ENCODE results near the gene PREX1. TPM values are rescaled to one million over a fixed set of nuclear protein-coding genes. Genes with fewer than 3 reads are reported as not detected.
"Not testable (repeated sequence)": the region's sequence is repeated elsewhere in the genome, so short reads cannot be mapped to it uniquely, and the experiment has no call there.

The PREX1 gene
- total and polyA plus RNA-seq, 2 of the 4 experiments (the other 2 are of a cell fraction) = 0.67 to 0.72 TPM

DNA sequence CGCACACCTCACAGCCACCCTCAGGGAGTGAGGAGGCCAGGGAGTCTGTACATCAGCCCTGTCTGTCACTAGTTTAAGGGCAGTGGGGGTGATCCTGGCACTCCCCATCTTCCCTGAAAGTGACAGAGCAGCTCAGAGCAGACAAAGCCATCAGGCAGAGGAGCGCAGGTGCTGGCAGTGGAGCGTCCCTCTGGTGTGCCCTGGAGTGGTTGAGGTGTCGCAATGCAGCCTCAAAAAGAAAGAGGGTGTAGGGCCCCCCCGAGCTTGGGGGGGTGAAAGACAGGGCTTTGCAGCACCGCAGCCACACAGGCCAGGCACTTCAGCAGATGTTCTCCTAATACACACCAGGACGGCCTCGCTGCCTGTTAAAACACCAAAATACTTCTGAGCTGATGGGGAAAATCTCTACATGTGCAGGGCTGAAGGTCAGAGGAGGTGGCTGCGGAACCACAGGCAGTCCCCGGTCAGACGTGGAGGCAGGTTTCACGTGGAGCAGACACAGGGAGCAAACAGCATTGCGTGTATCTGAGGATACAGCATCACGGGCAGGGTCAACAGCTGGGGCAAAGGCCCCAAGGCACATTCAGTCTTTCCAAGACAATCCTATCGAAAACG, 69.5 kb downstream of the PREX1 start:
- Histone ChIP-seq H2AK9ac (replicated peaks; ENCODE audit: low read depth, low read length, poor library complexity) (no peak overlapping the region), H4K8ac (ENCODE audit: low read depth in 2 of 2, low read length in 2 of 2) (no peak overlapping the region), H3K79me1 (ENCODE audit: low read depth in 1 of 2, low read length in 2 of 2) (no peaks in the 10 kb centered on the region), H3K14ac (replicated peaks; ENCODE audit: low read depth, low read length) (no peak overlapping the region), H4K91ac (ENCODE audit: insufficient read depth, low read depth, low read length) (no peak overlapping the region), H2BK20ac (ENCODE audit: low read depth, low read length) (no peak overlapping the region), H3K36me3 (ENCODE audit: control insufficient read depth, insufficient read depth, low read length) (no peaks in the 10 kb centered on the region), H3K27ac (ENCODE audit: insufficient read depth, low read length) (no peak overlapping the region), H3K56ac (ENCODE audit: extremely low read depth, insufficient read depth, low read length) (no peak overlapping the region), H3K4me3 (ENCODE audit: insufficient read depth, low read depth, low read length) (no peak overlapping the region), H2BK5ac (ENCODE audit: low read depth, low read length, poor library complexity, severe bottlenecking) (no peak overlapping the region), H4K20me1 (ENCODE audit: insufficient read depth, low read length) (no peaks in the 10 kb centered on the region), H2AFZ (replicated peaks; ENCODE audit: low read length, poor library complexity) (no peak overlapping the region), H3K4me2 (ENCODE audit: low read depth, low read length) (no peak overlapping the region), H3K23ac (ENCODE audit: low read depth, low read length) (no peak overlapping the region), H3K9me3 (ENCODE audit: control insufficient read depth, insufficient read depth, low read length) (0 out of 2 replicates have a peak, but pooled peaks cover 3% of the 10 kb centered on the region), H3K27me3 (ENCODE audit: control insufficient read depth, insufficient read depth, low read length) (peaks cover 2% of the 10 kb centered on the region; the same call in 1 of the 2 replicates), H4K5ac (ENCODE audit: low read depth, low read length) (no peak overlapping the region), H2BK120ac (ENCODE audit: low read depth, low read length) (no peak overlapping the region), H3K9me1 (ENCODE audit: insufficient read depth, low read length) (no peaks in the 10 kb centered on the region), H2BK15ac (ENCODE audit: low read depth, low read length) (no peak overlapping the region), H3K4ac (ENCODE audit: low read depth, low read length) (no peak overlapping the region), H3K4me1 (ENCODE audit: control insufficient read depth, insufficient read depth, low read length) (no peaks in the 10 kb centered on the region), H3K18ac (ENCODE audit: low read depth, low read length) (no peak overlapping the region), H3K9ac (ENCODE audit: low read depth, low read length) (no peak overlapping the region), H2AK5ac (ENCODE audit: low read depth, low read length) (no peak overlapping the region)
- no TSS peak for BruUV-seq (replicated peaks)
- DNase-seq (no peak), ATAC-seq (ENCODE audit: low read depth) (no peak)
- CTCF ChIA-PET = no interaction called here
- TF ChIP-seq, protein P1, sequence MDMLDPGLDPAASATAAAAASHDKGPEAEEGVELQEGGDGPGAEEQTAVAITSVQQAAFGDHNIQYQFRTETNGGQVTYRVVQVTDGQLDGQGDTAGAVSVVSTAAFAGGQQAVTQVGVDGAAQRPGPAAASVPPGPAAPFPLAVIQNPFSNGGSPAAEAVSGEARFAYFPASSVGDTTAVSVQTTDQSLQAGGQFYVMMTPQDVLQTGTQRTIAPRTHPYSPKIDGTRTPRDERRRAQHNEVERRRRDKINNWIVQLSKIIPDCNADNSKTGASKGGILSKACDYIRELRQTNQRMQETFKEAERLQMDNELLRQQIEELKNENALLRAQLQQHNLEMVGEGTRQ (IDR thresholded peaks at IDR 0.05; ENCODE audit: low read depth, low read length) = no peak
- dilution Hi-C loops (cut with HindIII; ENCODE audit: low sequenced_read_pairs, unreplicated experiment) (no loop called here), in situ Hi-C loops (cut with MboI; ENCODE audit: low sequenced_read_pairs) (no loop called here), intact Hi-C loops (cut with micrococcal nuclease) (no loop called here)
- WGBS, 2 experiments (ENCODE audit: extremely low coverage in 2 of 2, insufficient read length in 1 of 2) = 66% methylated on average over 8 of the region's 16 CpGs; no CpG with 5 or more reads in 1 of the 2 experiments
- POLR2A ChIA-PET (ENCODE audit: unreplicated experiment) = no interaction called here

DNA sequence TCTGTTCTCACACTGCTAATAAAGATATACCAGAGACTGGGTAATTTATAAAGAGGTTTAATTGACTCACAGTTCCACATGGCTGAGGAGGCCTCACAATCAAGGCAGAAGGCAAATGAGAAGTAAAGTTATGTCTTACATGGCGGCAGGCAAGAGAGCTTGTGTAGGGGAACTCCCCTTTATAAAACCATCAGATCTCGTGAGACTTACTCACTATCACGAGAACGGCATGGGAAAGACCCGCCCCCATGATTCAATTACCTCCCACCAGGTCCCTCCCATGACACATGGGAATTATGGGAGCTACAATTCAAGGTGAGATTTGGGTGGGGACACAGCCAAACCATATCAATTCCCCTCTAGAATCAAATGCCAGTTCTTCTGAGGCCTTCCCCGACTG, 71.0 kb downstream of the PREX1 start:
- H3K27me3 ChIP-seq (ENCODE audit: control insufficient read depth, insufficient read depth, low read length); H3K79me1 ChIP-seq (ENCODE audit: low read depth in 1 of 2, low read length in 2 of 2); H2BK15ac ChIP-seq (ENCODE audit: low read depth, low read length); H3K4me2 ChIP-seq (ENCODE audit: low read depth, low read length); H3K18ac ChIP-seq (ENCODE audit: low read depth, low read length); H3K23ac ChIP-seq (ENCODE audit: low read depth, low read length); H4K91ac ChIP-seq (ENCODE audit: insufficient read depth, low read depth, low read length); DNase-seq; BruUV-seq (replicated peaks); H3K9ac ChIP-seq (ENCODE audit: low read depth, low read length); H2BK120ac ChIP-seq (ENCODE audit: low read depth, low read length); H2AFZ ChIP-seq (replicated peaks; ENCODE audit: low read length, poor library complexity); H3K4me3 ChIP-seq (ENCODE audit: insufficient read depth, low read depth, low read length); dilution Hi-C loops (cut with HindIII; ENCODE audit: low sequenced_read_pairs, unreplicated experiment); H3K9me1 ChIP-seq (ENCODE audit: insufficient read depth, low read length); ATAC-seq (ENCODE audit: low read depth); H3K4ac ChIP-seq (ENCODE audit: low read depth, low read length); H4K8ac ChIP-seq (ENCODE audit: low read depth in 2 of 2, low read length in 2 of 2); H3K56ac ChIP-seq (ENCODE audit: extremely low read depth, insufficient read depth, low read length); H3K27ac ChIP-seq (ENCODE audit: insufficient read depth, low read length); H2BK20ac ChIP-seq (ENCODE audit: low read depth, low read length); POLR2A ChIA-PET (ENCODE audit: unreplicated experiment); H2BK5ac ChIP-seq (ENCODE audit: low read depth, low read length, poor library complexity, severe bottlenecking); H2AK5ac ChIP-seq (ENCODE audit: low read depth, low read length); in situ Hi-C loops (cut with MboI; ENCODE audit: low sequenced_read_pairs); H3K4me1 ChIP-seq (ENCODE audit: control insufficient read depth, insufficient read depth, low read length); H3K36me3 ChIP-seq (ENCODE audit: control insufficient read depth, insufficient read depth, low read length); intact Hi-C loops (cut with micrococcal nuclease); H3K9me3 ChIP-seq (ENCODE audit: control insufficient read depth, insufficient read depth, low read length); H4K5ac ChIP-seq (ENCODE audit: low read depth, low read length); H2AK9ac ChIP-seq (replicated peaks; ENCODE audit: low read depth, low read length, poor library complexity); H4K20me1 ChIP-seq (ENCODE audit: insufficient read depth, low read length); H3K14ac ChIP-seq (replicated peaks; ENCODE audit: low read depth, low read length); CTCF ChIA-PET: not testable (repeated sequence)
- WGBS, 2 experiments (ENCODE audit: extremely low coverage in 2 of 2, insufficient read length in 1 of 2) = no CpG with 5 or more reads among the region's 6 CpGs
